GM23338 (cell line): Measurements from ENCODE around the gene SOWAHA. TPM values are rescaled to one million over a fixed set of nuclear protein-coding genes. Genes with fewer than 3 reads are reported as not detected.
A peak's percentile ranks its signal among the peaks of the same experiment; 100 is the strongest.
"Not testable (repeated sequence)": the region's sequence is repeated elsewhere in the genome, so short reads cannot be mapped to it uniquely, and the experiment has no call there.

Source experiments
- ATAC-seq: fragments of 200-7000 bp; cut with Tn5 transposase; 3 replicates; pipeline ENCODE4 v1.9.1; 2020
- DNase-seq: peaks from one replicate; pipeline ENCODE4 v3.0.0-alpha.2; 2015; ENCODE audit warnings: low spot score
- H2AFZ ChIP-seq: fragments of 200-600 bp; sonication (generic); 2 replicates; pipeline ENCODE4 v1.8.0; 2016; ENCODE audit warnings: antibody characterized with exemption, mild to moderate bottlenecking, moderate library complexity
- H3F3A ChIP-seq: fragments of 200-600 bp; sonication (generic); replicated peaks from 2 replicates; pipeline ENCODE4 v1.8.0; 2017; ENCODE audit warnings: antibody characterized with exemption, mixed run types, low read depth
- H3K27ac ChIP-seq: fragments of 200-600 bp; sonication (generic); 2 replicates; pipeline ENCODE4 v1.6.1; 2016; ENCODE audit warnings: low read depth
- H3K27me3 ChIP-seq: fragments of 200-600 bp; sonication (generic); 2 replicates; pipeline ENCODE4 v1.8.0; 2016; ENCODE audit warnings: mild to moderate bottlenecking, mixed run types, moderate library complexity; ENCODE audit not compliant: insufficient read depth
- H3K36me3 ChIP-seq: fragments of 200-600 bp; sonication (generic); 2 replicates; pipeline ENCODE4 v1.8.0; 2016; ENCODE audit warnings: mild to moderate bottlenecking; ENCODE audit not compliant: insufficient read depth
- H3K4me1 ChIP-seq: fragments of 200-600 bp; sonication (generic); 2 replicates; pipeline ENCODE4 v1.8.0; 2016; ENCODE audit warnings: mild to moderate bottlenecking, moderate library complexity; ENCODE audit not compliant: insufficient read depth
- H3K4me2 ChIP-seq: fragments of 200-600 bp; sonication (generic); 2 replicates; pipeline ENCODE4 v1.7.1; 2017; ENCODE audit warnings: mixed run types
- H3K4me3 ChIP-seq: fragments of 200-600 bp; sonication (generic); 2 replicates; pipeline ENCODE4 v1.6.1; 2016; ENCODE audit warnings: mixed run types
- H3K79me2 ChIP-seq: fragments of 200-600 bp; sonication (generic); replicated peaks from 2 replicates; pipeline ENCODE4 v1.8.0; 2017; ENCODE audit warnings: mild to moderate bottlenecking; ENCODE audit not compliant: insufficient read depth
- H3K9me2 ChIP-seq: fragments of 200-600 bp; sonication (generic); 2 replicates; pipeline ENCODE4 v1.8.0; 2017; ENCODE audit not compliant: insufficient read depth
- H4K20me1 ChIP-seq: fragments of 200-600 bp; sonication (generic); replicated peaks from 2 replicates; pipeline ENCODE4 v1.8.0; 2017; ENCODE audit warnings: mild to moderate bottlenecking; ENCODE audit not compliant: insufficient read depth
- H3K27ac Mint-ChIP-seq: 2 replicates; pipeline ENCODE4 v1.8.0; 2020; ENCODE audit warnings: inconsistent platforms, mild to moderate bottlenecking, moderate library complexity, mixed read lengths
- H3K27me3 Mint-ChIP-seq: 3 replicates; pipeline ENCODE4 v1.8.0; 2022; ENCODE audit warnings: low read depth, mild to moderate bottlenecking, moderate library complexity, mixed read lengths, inconsistent platforms; ENCODE audit not compliant: insufficient read depth, poor library complexity
- H3K36me3 Mint-ChIP-seq: 3 replicates; pipeline ENCODE4 v1.8.0; 2021; ENCODE audit warnings: low read depth, mild to moderate bottlenecking, inconsistent platforms, moderate library complexity, mixed read lengths
- H3K4me1 Mint-ChIP-seq: 3 replicates; pipeline ENCODE4 v1.8.0; 2020; ENCODE audit warnings: mild to moderate bottlenecking, inconsistent platforms, mixed read lengths
- H3K4me3 Mint-ChIP-seq: 3 replicates; pipeline ENCODE4 v1.8.0; 2021; ENCODE audit warnings: moderate library complexity, mild to moderate bottlenecking, inconsistent platforms, mixed read lengths
- H3K9me3 Mint-ChIP-seq: 3 replicates; pipeline ENCODE4 v1.8.0; 2020; ENCODE audit warnings: moderate library complexity, mild to moderate bottlenecking, inconsistent platforms, mixed read lengths
- CREB1 ChIP-seq: fragments of 250-450 bp; sonication (Bioruptor Pico); IDR thresholded peaks from 2 replicates; pipeline ENCODE4 v1.5.0; 2020; ENCODE audit warnings: low read depth, mild to moderate bottlenecking, moderate library complexity
- ETS1 ChIP-seq: IDR thresholded peaks from 2 replicates; pipeline ENCODE4 v1.6.1; 2016; ENCODE audit warnings: antibody characterized with exemption
- EZH2 ChIP-seq: fragments of 200-600 bp; sonication (generic); IDR thresholded peaks from one replicate; pipeline ENCODE4 v1.8.0; 2017; ENCODE audit warnings: antibody characterized with exemption, mild to moderate bottlenecking, low read depth; ENCODE audit not compliant: unreplicated experiment
- EZH2phosphoT487 ChIP-seq: fragments of 200-600 bp; sonication (generic); IDR thresholded peaks from one replicate; pipeline ENCODE4 v1.8.1; 2018; ENCODE audit warnings: antibody characterized with exemption; ENCODE audit not compliant: unreplicated experiment
- JUNB ChIP-seq: IDR thresholded peaks from one replicate; pipeline ENCODE4 v1.6.1; 2016; ENCODE audit warnings: antibody characterized with exemption; ENCODE audit not compliant: unreplicated experiment
- NANOG ChIP-seq: IDR thresholded peaks from 2 replicates; pipeline ENCODE4 v1.6.1; 2016; ENCODE audit warnings: antibody characterized with exemption, borderline replicate concordance
- POLR2AphosphoS5 ChIP-seq: IDR thresholded peaks from 2 replicates; pipeline ENCODE4 v1.6.1; 2016; ENCODE audit warnings: antibody characterized with exemption, low read depth
- STAT1 ChIP-seq: IDR thresholded peaks from one replicate; pipeline ENCODE4 v1.6.1; 2016; ENCODE audit warnings: antibody characterized with exemption; ENCODE audit not compliant: unreplicated experiment
- ZNF114 ChIP-seq: fragments of 250-450 bp; sonication (Bioruptor Pico); IDR thresholded peaks from 2 replicates; pipeline ENCODE4 v1.5.0; 2020; ENCODE audit warnings: mild to moderate bottlenecking, moderate library complexity
- ZNF331 ChIP-seq: fragments of 250-450 bp; sonication (Bioruptor Pico); IDR thresholded peaks from 2 replicates; pipeline ENCODE4 v1.5.0; 2020; ENCODE audit warnings: low read depth, mild to moderate bottlenecking, moderate library complexity
- polyA plus RNA-seq: library from polyadenylated mRNA; unstranded; fragments of >200 nt; fragmentation: Nextera tagmentation; extraction: Ambion mirVana; gene quantifications from 2 replicates; pipeline ENCODE4 v1.2.1, GENCODE V29; 2016
- total RNA-seq: library from RNA; depleted of rRNA; stranded (reverse); fragments of >200 nt; shearing (Covaris generic); gene quantifications from 2 replicates; pipeline ENCODE4 v1.2.3, GENCODE V29; 2014

SOWAHA gene
- total and polyA plus RNA-seq, 2 experiments from 2014 or later, result 0.18 to 0.52 TPM

GRCh38 chr5:132854301-132854700, 41.2 kb downstream of the SOWAHA start:
- no peak; the same call in 2 of the 3 replicates for ATAC-seq
- no peak overlapping the region; the same call in 2 of the 3 replicates for H3K4me3 Mint-ChIP-seq
- H3K4me2 ChIP-seq, result 0 out of 2 replicates have a peak overlapping the region, but pooled peaks have one; percentile 1

GRCh38 chr5:132854992-132855391, 41.9 kb downstream of the SOWAHA start:
- H3K9me2 ChIP-seq, H3K27me3 Mint-ChIP-seq, H3K27me3 ChIP-seq, H3K4me1 Mint-ChIP-seq, H3K36me3 Mint-ChIP-seq, H3K4me1 ChIP-seq, H4K20me1 ChIP-seq, ATAC-seq, H3K36me3 ChIP-seq, H3K79me2 ChIP-seq, H3K27ac Mint-ChIP-seq, H3K9me3 Mint-ChIP-seq, DNase-seq, H3K4me3 ChIP-seq, H3F3A ChIP-seq, H3K27ac ChIP-seq, H2AFZ ChIP-seq, H3K4me3 Mint-ChIP-seq: not testable (repeated sequence)
- 0 out of 2 replicates have a peak overlapping the region, but pooled peaks have one; percentile 1 for H3K4me2 ChIP-seq

More at GRCh38 chr5:132854301-132854700, 41.2 kb downstream of the SOWAHA start:
- H3K27me3 Mint-ChIP-seq, result peaks cover 1% of the 10 kb centered on the region
- Histone ChIP-seq H3K79me2 (no peaks in the 10 kb centered on the region), H2AFZ (no peak overlapping the region), H3K36me3 (no peaks in the 10 kb centered on the region), H3K4me1 (peaks cover 10% of the 10 kb centered on the region; the same call in 1 of the 2 replicates), H4K20me1 (no peaks in the 10 kb centered on the region), H3K9me2 (no peaks in the 10 kb centered on the region), H3F3A (no peaks in the 10 kb centered on the region), H3K27me3 (no peaks in the 10 kb centered on the region), H3K4me3 (no peak overlapping the region), H3K27ac (no peak overlapping the region)
- H3K4me1 Mint-ChIP-seq, result peaks cover 5% of the 10 kb centered on the region; the same call in 2 of the 3 replicates
- H3K36me3 Mint-ChIP-seq, result no peaks in the 10 kb centered on the region
- TF ChIP-seq CREB1 (CRISPR knock-in tag), result 0 out of 2 replicates have a peak, but pooled peaks have one; percentile 34
- no peak for TF ChIP-seq EZH2
- no peaks in the 10 kb centered on the region for H3K9me3 Mint-ChIP-seq
- peak; percentile 33 for DNase-seq
- H3K27ac Mint-ChIP-seq, result peak overlapping the region; percentile 15

- H3K4me3 ChIP-seq, result no peak overlapping the region
- ATAC-seq (no peak), DNase-seq (no peak)
- H2AFZ ChIP-seq, result no peak overlapping the region
- no peaks in the 10 kb centered on the region for H3K27me3 ChIP-seq
- H3K27ac ChIP-seq, result no peak overlapping the region
- Mint-ChIP-seq H3K27ac (no peak overlapping the region), H3K36me3 (no peaks in the 10 kb centered on the region), H3K9me3 (no peaks in the 10 kb centered on the region), H3K4me3 (no peak overlapping the region), H3K27me3 (peaks cover 1% of the 10 kb centered on the region), H3K4me1 (peaks cover 5% of the 10 kb centered on the region; the same call in 2 of the 3 replicates)
- no peaks in the 10 kb centered on the region for H3K36me3 ChIP-seq
- no peaks in the 10 kb centered on the region for H3K9me2 ChIP-seq
- peaks cover 10% of the 10 kb centered on the region; the same call in 1 of the 2 replicates for H3K4me1 ChIP-seq
- H3K79me2 ChIP-seq, result no peaks in the 10 kb centered on the region
- H4K20me1 ChIP-seq, result no peaks in the 10 kb centered on the region
- H3K4me2 ChIP-seq, result no peak overlapping the region
- H3F3A ChIP-seq, result no peaks in the 10 kb centered on the region
- no peak for TF ChIP-seq CREB1 (CRISPR knock-in tag)
- TF ChIP-seq JUNB, result no peak
- no peak for TF ChIP-seq POLR2AphosphoS5
- no peak for TF ChIP-seq ZNF114 (CRISPR knock-in tag)
- TF ChIP-seq ZNF331, result no peak
- TF ChIP-seq NANOG, result no peak
- TF ChIP-seq EZH2phosphoT487, result no peak
- TF ChIP-seq ETS1, result no peak
- TF ChIP-seq EZH2, result no peak
- TF ChIP-seq STAT1, result no peak
Measured at GRCh38 chr5:132856011-132856410, 42.9 kb downstream of the SOWAHA start.
